ENCODE measurements around the gene INPP4B.
"Not testable (repeated sequence)": the region's sequence is repeated elsewhere in the genome, so short reads cannot be mapped to it uniquely, and the experiment has no call there.

Gene INPP4B

DNA sequence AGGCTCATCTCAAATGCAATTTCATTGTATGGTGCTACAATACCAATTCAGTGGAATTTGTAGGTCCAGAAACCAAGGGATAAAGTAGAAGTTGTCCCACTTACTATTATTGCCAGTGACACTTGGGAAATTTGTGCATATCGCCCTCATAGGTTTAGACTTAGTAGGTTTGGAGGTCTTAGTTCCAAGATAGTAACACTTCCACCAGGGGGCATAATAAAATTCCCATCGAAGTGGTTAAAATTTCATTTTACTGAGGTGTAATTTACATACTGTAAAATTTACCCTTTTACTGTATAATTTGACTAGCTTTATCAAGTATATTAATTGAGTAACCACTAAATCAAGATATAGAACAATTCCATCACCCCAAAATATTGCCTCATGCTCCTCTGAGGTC is 174.6 kb downstream of the INPP4B start:
- no peak for DNase-seq

DNA sequence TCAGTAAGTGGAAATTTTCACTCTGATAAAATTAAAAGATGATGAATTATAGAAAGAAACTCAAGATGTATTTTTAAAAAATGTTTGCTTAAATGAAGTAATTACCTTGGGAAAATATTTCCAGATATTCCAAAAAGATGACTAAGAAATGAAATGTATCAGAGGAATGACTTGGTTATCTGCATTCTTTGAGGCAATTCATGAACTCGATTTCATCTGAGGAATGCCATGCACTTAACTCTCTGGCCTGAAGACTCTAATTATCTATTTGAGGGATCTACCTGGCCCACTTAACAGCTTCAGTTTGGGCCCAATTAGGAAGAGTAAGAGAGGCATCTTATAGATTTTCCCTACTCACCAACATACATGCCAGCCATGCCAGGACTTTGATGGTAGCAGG is 182.3 kb downstream of the INPP4B start:
- DNase-seq: no peak

DNA sequence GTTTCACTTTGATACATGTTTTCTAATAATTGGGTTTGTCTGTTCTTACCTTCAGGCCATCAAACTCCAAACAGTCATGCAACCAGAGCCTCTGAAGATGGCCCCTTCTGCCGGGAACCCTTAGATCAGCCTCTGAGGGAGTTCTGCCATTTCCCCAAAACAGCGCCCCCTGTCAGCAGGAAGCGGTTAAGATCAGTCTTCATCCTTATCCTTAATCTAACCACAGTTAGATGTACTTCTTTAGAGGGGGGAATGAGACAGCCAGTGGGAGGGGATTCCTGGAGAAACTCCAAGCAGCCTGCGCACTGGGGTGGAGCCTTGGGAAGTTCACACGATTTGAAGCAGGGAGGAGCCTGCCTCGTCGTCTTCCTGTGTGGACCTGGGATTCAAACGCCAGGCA is 185.4 kb downstream of the INPP4B start:
- DNase-seq: no peak

DNA sequence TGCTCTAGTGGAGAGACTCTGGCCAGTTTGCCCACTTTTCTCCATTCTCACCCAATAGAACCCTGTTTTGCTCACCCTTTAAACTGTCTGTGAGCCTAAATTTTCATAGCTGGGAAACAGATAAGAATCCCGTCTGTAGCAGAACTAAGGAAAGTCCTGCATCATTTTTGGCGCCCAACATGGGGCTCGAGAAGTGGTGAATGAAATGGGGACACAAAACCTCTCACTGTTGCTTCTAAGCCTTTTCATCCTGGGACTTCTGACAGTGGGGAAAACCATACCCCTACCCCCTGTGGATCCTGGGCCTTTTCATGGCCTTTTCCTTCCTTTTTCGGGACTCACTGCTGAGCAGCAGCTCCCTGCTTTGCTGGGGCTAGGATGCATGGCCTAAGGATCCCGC is 189.9 kb downstream of the INPP4B start:
- DNase-seq: no peak

- DNase-seq: no peak
Observed at GRCh38 chr4:142648378-142648777, 197.7 kb downstream of the INPP4B start.

DNA sequence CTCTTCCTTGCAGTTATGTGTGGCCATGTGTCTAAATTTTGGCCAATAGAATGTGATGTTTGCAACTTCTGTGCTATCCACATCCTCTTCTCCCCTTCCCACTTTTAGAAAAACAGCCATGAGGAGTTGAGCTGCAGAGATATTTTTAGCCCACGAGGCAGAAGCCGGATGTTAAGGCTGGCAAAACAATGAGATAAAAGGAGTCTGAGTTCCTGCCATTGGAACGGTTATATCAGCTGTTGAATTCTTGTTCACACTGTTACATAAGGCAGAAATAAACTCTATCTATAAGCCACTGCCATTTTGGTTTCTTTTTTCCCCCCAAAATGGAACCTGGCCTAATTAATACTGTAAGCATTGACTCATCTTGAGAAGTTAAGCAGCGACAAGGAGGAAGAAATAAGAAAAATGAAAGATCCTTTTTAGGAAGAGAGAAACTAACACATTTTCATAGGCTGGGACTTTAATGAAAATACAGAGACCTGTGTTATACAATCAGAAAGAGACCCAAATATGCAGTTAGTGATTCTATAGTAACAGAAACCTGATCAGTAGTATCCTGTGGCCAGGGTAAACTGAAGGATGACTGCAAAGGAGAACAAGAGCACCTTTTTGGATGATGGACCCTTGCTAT is 200.5 kb downstream of the INPP4B start:
- DNase-seq: no peak

DNA sequence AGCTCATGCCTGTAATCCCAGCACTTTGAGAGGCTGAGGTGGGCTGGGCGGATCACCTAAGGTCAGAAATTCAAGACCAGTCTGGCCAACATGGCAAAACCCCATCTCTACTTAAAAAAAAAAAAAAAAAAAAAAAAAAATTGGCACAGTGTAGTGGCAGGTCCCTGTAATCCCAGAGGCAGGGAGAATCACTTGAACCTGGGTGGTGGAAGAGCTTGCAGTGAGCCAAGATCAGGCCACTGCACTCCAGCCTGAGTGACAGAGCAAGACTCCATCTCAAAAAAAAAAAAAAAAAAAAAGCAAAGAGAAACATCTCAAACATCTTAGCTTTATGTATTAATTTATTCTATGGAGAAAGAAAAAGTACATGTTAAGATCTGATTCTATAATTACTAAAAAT is 201.5 kb downstream of the INPP4B start:
- DNase-seq: not testable (repeated sequence)

GRCh38 chr4:142637614-142638013 is 208.5 kb downstream of the INPP4B start:
- no peak for DNase-seq

GRCh38 chr4:142631836-142632235 is 214.3 kb downstream of the INPP4B start:
- DNase-seq: no peak

- DNase-seq: no peak
Observed at GRCh38 chr4:142615324-142615665, 230.8 kb downstream of the INPP4B start.

DNA sequence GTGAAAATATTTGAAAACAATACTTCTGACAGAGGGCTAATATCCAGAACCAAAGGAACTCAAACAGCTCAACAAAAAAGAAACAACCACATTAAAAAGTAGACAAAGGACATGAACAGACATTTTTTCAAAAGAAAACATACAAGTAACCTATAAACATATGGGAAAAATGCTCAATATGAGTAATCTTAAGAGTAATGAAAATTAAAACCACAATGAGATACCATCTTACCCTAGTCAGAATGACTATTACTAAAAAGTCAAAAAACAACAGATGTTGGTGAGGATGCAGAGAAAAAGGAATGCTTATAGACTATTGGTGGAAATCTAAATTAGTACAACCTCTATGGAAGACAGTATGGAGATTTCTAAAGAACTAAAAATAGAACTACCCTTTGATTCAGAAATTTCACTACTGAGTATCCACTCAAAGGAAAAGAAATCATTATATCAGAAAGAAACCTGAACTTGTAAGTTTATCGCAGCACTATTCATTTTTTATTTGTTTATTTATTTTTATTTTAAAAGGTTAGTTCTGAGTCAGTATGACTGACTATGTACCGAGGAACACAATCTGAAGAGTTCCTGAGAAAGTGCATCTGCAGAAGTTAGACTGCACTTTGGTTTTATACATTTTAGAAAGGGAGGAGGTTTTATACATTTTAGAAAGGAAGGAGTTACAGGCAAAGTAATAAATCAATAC is 231.3 kb downstream of the INPP4B start:
- DNase-seq: no peak

DNA sequence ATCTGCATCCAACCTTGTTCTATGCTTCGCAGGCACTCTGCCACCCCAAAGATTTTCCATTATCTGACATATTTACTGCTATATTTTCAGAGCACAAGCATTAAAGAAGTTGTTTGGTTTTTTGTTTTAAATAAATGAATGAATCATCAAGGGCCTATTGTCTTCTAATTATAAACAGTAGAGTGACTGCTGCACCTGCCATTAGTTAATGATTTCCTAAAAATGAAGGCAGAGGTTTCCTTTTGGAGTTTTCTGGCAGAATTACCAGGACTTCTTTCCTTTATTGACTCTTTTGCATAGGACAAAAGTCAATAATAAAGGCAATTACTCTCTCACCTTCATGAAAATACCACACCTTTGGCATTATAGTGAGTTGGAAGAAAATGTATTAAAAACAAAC is 238.1 kb downstream of the INPP4B start:
- DNase-seq: no peak

- DNase-seq: no peak
Observed at GRCh38 chr4:142600952-142601351, 245.1 kb downstream of the INPP4B start.

DNA sequence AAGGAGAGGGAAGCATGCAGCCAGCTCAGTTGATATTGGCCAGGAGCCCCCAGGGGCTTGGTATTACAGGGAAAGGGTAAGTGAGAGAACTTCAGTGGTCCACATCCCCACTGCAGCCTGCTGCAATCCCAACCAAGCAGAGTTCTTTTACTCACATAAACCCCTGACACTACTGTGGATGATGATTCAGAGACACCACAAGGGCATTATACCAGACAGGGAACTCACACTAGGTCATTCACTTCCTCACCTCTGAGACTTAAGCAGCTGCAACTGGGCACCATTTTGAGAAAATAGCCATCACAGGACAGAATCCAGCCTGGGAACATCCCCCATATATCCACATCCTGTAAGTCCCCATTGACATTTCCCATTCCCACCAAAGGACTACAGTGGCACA is 248.0 kb downstream of the INPP4B start:
- no peak for DNase-seq

- DNase-seq: no peak
Observed at GRCh38 chr4:142596595-142596994, 249.5 kb downstream of the INPP4B start.

DNA sequence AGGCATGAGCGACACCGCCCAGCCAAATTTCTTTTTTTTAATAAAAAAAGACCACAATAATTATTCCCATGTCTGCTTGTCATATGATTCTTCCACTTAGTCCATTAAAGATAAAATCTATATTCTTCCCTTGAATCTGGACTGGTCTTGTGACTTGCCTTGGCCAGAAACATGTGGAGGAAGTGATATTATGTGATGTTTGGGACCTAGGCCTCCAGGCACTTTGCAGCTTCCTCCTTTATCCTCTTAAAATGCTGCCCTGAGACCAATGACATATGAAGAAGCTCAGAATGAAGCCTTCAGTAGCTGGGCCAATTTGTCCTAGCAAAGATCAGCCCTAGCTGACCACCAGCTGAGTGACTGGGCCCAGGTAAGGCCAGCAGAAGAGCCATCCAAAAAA is 250.0 kb downstream of the INPP4B start:
- DNase-seq: no peak

GRCh38 chr4:142595222-142595871 is 250.8 kb downstream of the INPP4B start:
- DNase-seq: no peak

DNA sequence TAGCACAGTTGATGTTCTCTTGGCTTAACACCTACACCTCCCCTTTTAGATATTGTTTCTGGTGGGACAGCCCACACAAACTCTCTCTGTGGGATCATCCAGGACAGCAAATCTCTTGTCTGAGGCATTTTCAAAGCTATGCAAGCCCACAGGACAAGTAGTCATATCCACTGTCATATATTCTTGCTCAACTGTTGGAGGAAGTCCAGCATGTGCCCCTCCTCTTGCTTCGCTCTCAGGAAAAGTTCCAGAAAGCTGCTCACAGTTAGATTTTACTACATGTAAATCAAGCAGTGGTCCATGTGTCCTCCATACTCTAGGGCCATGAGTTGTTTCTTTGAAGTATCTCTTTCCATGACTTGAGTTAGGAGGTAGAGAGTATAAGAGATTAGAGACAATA is 260.7 kb downstream of the INPP4B start:
- DNase-seq: no peak

- no peak for DNase-seq
Observed at GRCh38 chr4:142583708-142584107, 262.4 kb downstream of the INPP4B start.

DNA sequence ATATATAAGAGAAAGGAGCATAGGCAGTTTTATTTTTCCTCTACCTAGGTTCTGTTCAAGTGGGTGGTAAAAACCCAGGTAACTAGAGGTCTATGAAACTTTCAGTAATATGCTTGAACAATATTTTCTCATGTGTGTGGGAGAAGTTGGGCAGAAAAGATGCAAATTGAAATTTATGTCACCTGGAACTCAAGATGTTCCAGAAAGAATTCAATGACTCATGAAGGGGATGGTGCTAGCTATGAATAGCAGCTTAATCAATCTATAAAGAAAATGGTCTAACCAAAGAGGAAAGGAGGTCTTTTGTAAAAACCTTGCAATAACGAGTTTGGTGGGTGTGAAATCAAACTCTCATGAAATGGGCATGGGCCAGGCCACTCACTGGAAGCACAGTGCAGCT is 263.8 kb downstream of the INPP4B start:
- DNase-seq: no peak

DNA sequence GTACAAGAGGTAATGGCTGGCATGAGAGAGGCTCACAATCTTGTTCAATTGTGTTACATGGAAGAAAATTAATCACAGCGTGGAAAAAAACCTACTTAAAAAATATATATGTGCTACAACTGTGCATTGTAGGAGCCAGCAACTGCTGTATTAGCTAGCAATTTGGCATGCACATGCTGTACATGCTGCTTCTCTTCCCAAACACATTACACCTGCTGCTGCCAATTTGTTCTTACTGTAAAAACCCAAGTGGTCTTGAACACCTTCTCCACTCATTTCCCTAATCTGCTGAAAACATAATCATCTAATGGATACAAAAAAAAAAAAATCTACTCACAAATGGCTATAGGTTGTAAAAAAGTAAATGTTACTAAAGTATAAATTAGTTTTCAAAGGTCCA is 264.2 kb downstream of the INPP4B start:
- DNase-seq: no peak

- DNase-seq: no peak
Observed at GRCh38 chr4:142579443-142579842, 266.7 kb downstream of the INPP4B start.

- no peak for DNase-seq
Observed at GRCh38 chr4:142574306-142574705, 271.8 kb downstream of the INPP4B start.

DNA sequence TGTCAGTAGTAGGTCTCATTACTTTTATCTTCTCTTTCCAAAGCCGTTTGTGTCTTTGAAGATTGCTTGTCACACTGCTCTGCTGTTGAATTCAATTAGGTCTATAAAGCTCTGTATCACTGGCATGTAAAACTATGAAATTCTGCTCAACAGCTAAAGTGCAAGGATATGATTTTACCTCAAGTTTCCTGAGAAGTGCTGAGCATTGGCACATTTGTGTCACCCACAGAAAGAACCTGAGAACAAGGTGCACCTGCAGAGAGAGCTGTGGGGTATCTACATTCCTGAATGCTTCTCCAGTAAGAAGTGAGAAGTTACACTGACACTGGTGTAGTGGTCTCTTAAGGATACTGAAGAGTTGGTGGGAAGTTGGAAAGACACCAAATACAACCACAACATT is 274.0 kb downstream of the INPP4B start:
- no peak for DNase-seq

All from activated effector memory CD4-positive, alpha-beta T cell treated with Interleukin-2 at 50 U/mL for 16 hours (primary cell).